GM18858 (cell line): ENCODE data around the gene TIRAP.
A peak's percentile ranks its signal among the peaks of the same experiment; 100 is the strongest.
"Not testable (repeated sequence)": the region's sequence is repeated elsewhere in the genome, so short reads cannot be mapped to it uniquely, and the experiment has no call there.

Experiments used
- ATAC-seq: cut with Tn5 transposase; IDR thresholded peaks from one replicate; pipeline ENCODE4 v1.9.1; 2021; ENCODE audit not compliant: unreplicated experiment

The TIRAP gene

GRCh38 chr11:126282736-126283591 is at the start of gene TIRAP:
Gene TIRAP (plus strand): TSS chr11:126283093. CDS start chr11:126290895, 7,802 bp downstream.
- peak; percentile 37 for ATAC-seq

GRCh38 chr11:126233391-126233790 is 49.5 kb upstream of the TIRAP start:
- no peak for ATAC-seq

- no peak for ATAC-seq
Measured at GRCh38 chr11:126246636-126247035, 36.3 kb upstream of the TIRAP start.

GRCh38 chr11:126253265-126253664 is 29.6 kb upstream of the TIRAP start:
- ATAC-seq, result no peak

GRCh38 chr11:126254819-126255218 is 28.1 kb upstream of the TIRAP start:
- no peak for ATAC-seq

GRCh38 chr11:126255507-126255906 is 27.4 kb upstream of the TIRAP start:
- not testable (repeated sequence) for ATAC-seq

GRCh38 chr11:126256216-126256615 is 26.7 kb upstream of the TIRAP start:
- ATAC-seq, result no peak

GRCh38 chr11:126257144-126257543 is 25.7 kb upstream of the TIRAP start:
- ATAC-seq, result no peak

- ATAC-seq, result no peak
Measured at GRCh38 chr11:126257764-126258163, 25.1 kb upstream of the TIRAP start.

GRCh38 chr11:126262216-126262615 is 20.7 kb upstream of the TIRAP start:
- ATAC-seq, result no peak

- no peak for ATAC-seq
Measured at GRCh38 chr11:126263489-126263888, 19.4 kb upstream of the TIRAP start.

- ATAC-seq, result no peak
Measured at GRCh38 chr11:126265811-126266210, 17.1 kb upstream of the TIRAP start.

GRCh38 chr11:126267650-126268049 is 15.2 kb upstream of the TIRAP start:
- no peak for ATAC-seq

GRCh38 chr11:126268361-126268707 is 14.6 kb upstream of the TIRAP start:
- no peak for ATAC-seq

GRCh38 chr11:126268708-126269579 is 13.9 kb upstream of the TIRAP start, which contains the start of the genes FOXRED1 and SRPRA:
Gene FOXRED1 (plus strand): TSS chr11:126269154. CDS start chr11:126269207, 53 bp downstream.
Gene SRPRA (minus strand): TSS chr11:126268895. CDS start chr11:126268804, 91 bp downstream.
- ATAC-seq, result peak; percentile 96

GRCh38 chr11:126277322-126277721 is 5.6 kb upstream of the TIRAP start:
- no peak for ATAC-seq

GRCh38 chr11:126277780-126278179 is 5.1 kb upstream of the TIRAP start:
- no peak for ATAC-seq

GRCh38 chr11:126279191-126279590 is 3.7 kb upstream of the TIRAP start:
- no peak for ATAC-seq

- ATAC-seq, result no peak
Measured at GRCh38 chr11:126280595-126280994, 2.3 kb upstream of the TIRAP start.

- ATAC-seq, result no peak
Measured at GRCh38 chr11:126281245-126281644, 1.6 kb upstream of the TIRAP start.

- ATAC-seq, result no peak
Measured at GRCh38 chr11:126281666-126282175, 1.2 kb upstream of the TIRAP start.

GRCh38 chr11:126282361-126282735 is 545 bp upstream of the TIRAP start:
- no peak for ATAC-seq
